ENCODE results near the gene CDYL2.

Gene CDYL2

GRCh38 chr16:80601182-80601581 is 203.2 kb downstream of the CDYL2 start:
- Histone ChIP-seq H3K27ac (ENCODE audit: low read depth, low read length, severe bottlenecking) (no peak overlapping the region), H3K36me3 (ENCODE audit: control insufficient read depth, insufficient read depth, low read length) (no peaks in the 10 kb centered on the region), H3K4me1 (ENCODE audit: control insufficient read depth, insufficient read depth, low read length, poor library complexity, severe bottlenecking) (no peaks in the 10 kb centered on the region), H3K4me3 (ENCODE audit: extremely low read depth, insufficient read depth, low read length, poor library complexity, severe bottlenecking) (no peak overlapping the region), H3K9me3 (ENCODE audit: control insufficient read depth, low read length) (no peaks in the 10 kb centered on the region)
- WGBS, 2 experiments (ENCODE audit: insufficient coverage in 2 of 2): 97 to 100% methylated on average over 1 to 4 of the region's 4 CpGs

GRCh38 chr16:80599466-80599865 is 204.9 kb downstream of the CDYL2 start:
- no peak overlapping the region for H3K4me3 ChIP-seq (ENCODE audit: extremely low read depth, insufficient read depth, low read length, poor library complexity, severe bottlenecking)
- H3K9me3 ChIP-seq (ENCODE audit: control insufficient read depth, low read length): no peaks in the 10 kb centered on the region
- H3K4me1 ChIP-seq (ENCODE audit: control insufficient read depth, insufficient read depth, low read length, poor library complexity, severe bottlenecking): no peaks in the 10 kb centered on the region
- H3K36me3 ChIP-seq (ENCODE audit: control insufficient read depth, insufficient read depth, low read length): no peaks in the 10 kb centered on the region
- H3K27ac ChIP-seq (ENCODE audit: low read depth, low read length, severe bottlenecking): no peak overlapping the region
- 77 to 88% methylated on average over 3 of the region's 3 CpGs for WGBS, 2 experiments (ENCODE audit: insufficient coverage in 2 of 2)

GRCh38 chr16:80596507-80597207 is 207.7 kb downstream of the CDYL2 start:
- Histone ChIP-seq H3K9me3 (ENCODE audit: control insufficient read depth, low read length) (no peaks in the 10 kb centered on the region), H3K36me3 (ENCODE audit: control insufficient read depth, insufficient read depth, low read length) (no peaks in the 10 kb centered on the region), H3K4me3 (ENCODE audit: extremely low read depth, insufficient read depth, low read length, poor library complexity, severe bottlenecking) (no peak overlapping the region), H3K4me1 (ENCODE audit: control insufficient read depth, insufficient read depth, low read length, poor library complexity, severe bottlenecking) (no peaks in the 10 kb centered on the region), H3K27ac (ENCODE audit: low read depth, low read length, severe bottlenecking) (no peak overlapping the region)
- 79 to 83% methylated on average over 7 of the region's 7 CpGs for WGBS, 2 experiments (ENCODE audit: insufficient coverage in 2 of 2)

GRCh38 chr16:80594756-80595155 is 209.6 kb downstream of the CDYL2 start:
- H3K36me3 ChIP-seq (ENCODE audit: control insufficient read depth, insufficient read depth, low read length): no peaks in the 10 kb centered on the region
- H3K4me3 ChIP-seq (ENCODE audit: extremely low read depth, insufficient read depth, low read length, poor library complexity, severe bottlenecking): no peak overlapping the region
- H3K4me1 ChIP-seq (ENCODE audit: control insufficient read depth, insufficient read depth, low read length, poor library complexity, severe bottlenecking): no peaks in the 10 kb centered on the region
- H3K9me3 ChIP-seq (ENCODE audit: control insufficient read depth, low read length): no peaks in the 10 kb centered on the region
- no peak overlapping the region for H3K27ac ChIP-seq (ENCODE audit: low read depth, low read length, severe bottlenecking)

GRCh38 chr16:80592273-80592672 is 212.1 kb downstream of the CDYL2 start:
- 100% methylated on average over 1 of the region's 2 CpGs; no CpG with 5 or more reads in 1 of the 2 experiments for WGBS, 2 experiments (ENCODE audit: insufficient coverage in 2 of 2)
- Histone ChIP-seq H3K27ac (ENCODE audit: low read depth, low read length, severe bottlenecking) (no peak overlapping the region), H3K36me3 (ENCODE audit: control insufficient read depth, insufficient read depth, low read length) (no peaks in the 10 kb centered on the region)

GRCh38 chr16:80591071-80591915 is 213.1 kb downstream of the CDYL2 start:
- H3K9me3 ChIP-seq (ENCODE audit: control insufficient read depth, low read length): no peaks in the 10 kb centered on the region
- no peaks in the 10 kb centered on the region for H3K4me1 ChIP-seq (ENCODE audit: control insufficient read depth, insufficient read depth, low read length, poor library complexity, severe bottlenecking)
- WGBS, 2 experiments (ENCODE audit: insufficient coverage in 2 of 2): 93 to 100% methylated on average over 1 to 6 of the region's 7 CpGs
- H3K27ac ChIP-seq (ENCODE audit: low read depth, low read length, severe bottlenecking): no peak overlapping the region
- no peak overlapping the region for H3K4me3 ChIP-seq (ENCODE audit: extremely low read depth, insufficient read depth, low read length, poor library complexity, severe bottlenecking)
- no peaks in the 10 kb centered on the region for H3K36me3 ChIP-seq (ENCODE audit: control insufficient read depth, insufficient read depth, low read length)

More at GRCh38 chr16:80592273-80592672, 212.1 kb downstream of the CDYL2 start:
- no peak overlapping the region for H3K4me3 ChIP-seq (ENCODE audit: extremely low read depth, insufficient read depth, low read length, poor library complexity, severe bottlenecking)
- H3K9me3 ChIP-seq (ENCODE audit: control insufficient read depth, low read length): no peaks in the 10 kb centered on the region
- H3K4me1 ChIP-seq (ENCODE audit: control insufficient read depth, insufficient read depth, low read length, poor library complexity, severe bottlenecking): no peaks in the 10 kb centered on the region

- Histone ChIP-seq H3K9me3 (ENCODE audit: control insufficient read depth, low read length) (no peaks in the 10 kb centered on the region), H3K36me3 (ENCODE audit: control insufficient read depth, insufficient read depth, low read length) (no peaks in the 10 kb centered on the region), H3K27ac (ENCODE audit: low read depth, low read length, severe bottlenecking) (no peak overlapping the region), H3K4me3 (ENCODE audit: extremely low read depth, insufficient read depth, low read length, poor library complexity, severe bottlenecking) (no peak overlapping the region), H3K4me1 (ENCODE audit: control insufficient read depth, insufficient read depth, low read length, poor library complexity, severe bottlenecking) (peaks cover 3% of the 10 kb centered on the region)
- WGBS, 2 experiments (ENCODE audit: insufficient coverage in 2 of 2): 100% methylated on average over 1 to 3 of the region's 4 CpGs
These were observed 217.3 kb downstream of the CDYL2 start for GRCh38 chr16:80587071-80587470.

GRCh38 chr16:80586476-80586875 is 217.9 kb downstream of the CDYL2 start:
- Histone ChIP-seq H3K27ac (ENCODE audit: low read depth, low read length, severe bottlenecking) (no peak overlapping the region), H3K36me3 (ENCODE audit: control insufficient read depth, insufficient read depth, low read length) (no peaks in the 10 kb centered on the region), H3K4me3 (ENCODE audit: extremely low read depth, insufficient read depth, low read length, poor library complexity, severe bottlenecking) (no peak overlapping the region), H3K9me3 (ENCODE audit: control insufficient read depth, low read length) (no peaks in the 10 kb centered on the region), H3K4me1 (ENCODE audit: control insufficient read depth, insufficient read depth, low read length, poor library complexity, severe bottlenecking) (peaks cover 3% of the 10 kb centered on the region)

GRCh38 chr16:80585764-80586163 is 218.6 kb downstream of the CDYL2 start:
- H3K36me3 ChIP-seq (ENCODE audit: control insufficient read depth, insufficient read depth, low read length): no peaks in the 10 kb centered on the region
- H3K27ac ChIP-seq (ENCODE audit: low read depth, low read length, severe bottlenecking): no peak overlapping the region
- no peaks in the 10 kb centered on the region for H3K9me3 ChIP-seq (ENCODE audit: control insufficient read depth, low read length)
- 81 to 100% methylated on average over 2 to 4 of the region's 4 CpGs for WGBS, 2 experiments (ENCODE audit: insufficient coverage in 2 of 2)
- peaks cover 3% of the 10 kb centered on the region for H3K4me1 ChIP-seq (ENCODE audit: control insufficient read depth, insufficient read depth, low read length, poor library complexity, severe bottlenecking)
- no peak overlapping the region for H3K4me3 ChIP-seq (ENCODE audit: extremely low read depth, insufficient read depth, low read length, poor library complexity, severe bottlenecking)

GRCh38 chr16:80583466-80583865 is 220.9 kb downstream of the CDYL2 start:
- no peak overlapping the region for H3K4me3 ChIP-seq (ENCODE audit: extremely low read depth, insufficient read depth, low read length, poor library complexity, severe bottlenecking)
- H3K36me3 ChIP-seq (ENCODE audit: control insufficient read depth, insufficient read depth, low read length): no peaks in the 10 kb centered on the region
- peaks cover 3% of the 10 kb centered on the region for H3K4me1 ChIP-seq (ENCODE audit: control insufficient read depth, insufficient read depth, low read length, poor library complexity, severe bottlenecking)
- no peaks in the 10 kb centered on the region for H3K9me3 ChIP-seq (ENCODE audit: control insufficient read depth, low read length)
- 92 to 97% methylated on average over 3 of the region's 3 CpGs for WGBS, 2 experiments (ENCODE audit: insufficient coverage in 2 of 2)
- H3K27ac ChIP-seq (ENCODE audit: low read depth, low read length, severe bottlenecking): no peak overlapping the region
